Stimulated activated memory B cell treated with anti-CD40 and anti-IgM and Interleukin-4, amounts not matched to agents 10 μg/mL and 1 μg/mL and 100 μg/mL, for 72 hours (primary cell): ENCODE data around the gene APBB2.

Experiments
- ATAC-seq: fragments of 150-1000 bp; cut with Tn5 transposase; 2 replicates; pipeline ENCODE4 v1.10.0; 2021
- H3K27ac Mint-ChIP-seq: one replicate; pipeline ENCODE4 v1.8.0; 2022; ENCODE audit warnings: mild to moderate bottlenecking, mixed read lengths
- H3K27me3 Mint-ChIP-seq: one replicate; pipeline ENCODE4 v1.8.0; 2022; ENCODE audit warnings: mixed read lengths
- H3K36me3 Mint-ChIP-seq: one replicate; pipeline ENCODE4 v1.8.0; 2022; ENCODE audit warnings: mixed read lengths
- H3K4me1 Mint-ChIP-seq: one replicate; pipeline ENCODE4 v1.8.0; 2022; ENCODE audit warnings: mixed read lengths
- H3K4me3 Mint-ChIP-seq: one replicate; pipeline ENCODE4 v1.8.0; 2022; ENCODE audit warnings: mild to moderate bottlenecking, moderate library complexity, mixed read lengths
- H3K9me3 Mint-ChIP-seq: one replicate; pipeline ENCODE4 v1.8.0; 2022; ENCODE audit warnings: mixed read lengths

Gene APBB2

GRCh38 chr4:41221850-41222645 is 7.7 kb upstream of the APBB2 start:
- Mint-ChIP-seq H3K4me1 (peaks cover under 1% of the 10 kb centered on the region), H3K36me3 (no peaks in the 10 kb centered on the region), H3K27ac (no peak overlapping the region), H3K27me3 (peaks cover 43% of the 10 kb centered on the region), H3K4me3 (no peak overlapping the region), H3K9me3 (peaks cover 2% of the 10 kb centered on the region)
- ATAC-seq, result no peak

DNA sequence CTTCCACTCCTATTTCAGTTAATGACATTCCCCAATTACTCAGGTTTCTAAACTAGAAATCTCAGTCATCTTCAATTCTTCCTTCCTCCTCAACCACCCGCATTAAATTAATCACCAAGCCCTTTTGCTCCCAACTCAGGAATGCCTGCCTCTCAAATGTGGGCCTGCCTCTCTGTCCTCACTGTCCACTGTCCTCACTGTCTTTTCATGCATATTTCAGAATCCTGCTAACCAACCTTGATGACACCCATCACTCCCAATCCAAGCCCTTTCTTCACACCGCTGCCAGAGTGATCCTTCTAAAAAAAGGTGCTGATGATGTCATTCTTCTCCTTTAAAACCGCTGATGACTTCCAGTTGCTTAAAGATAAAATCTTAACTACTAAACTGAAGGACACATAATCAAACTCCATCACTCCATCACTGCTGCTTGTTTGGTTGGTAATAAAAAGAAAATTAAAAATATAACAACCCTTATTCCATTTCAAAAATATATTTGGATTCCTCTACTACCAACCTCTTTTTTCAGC is 5.1 kb upstream of the APBB2 start:
- Mint-ChIP-seq H3K4me1 (peaks cover 7% of the 10 kb centered on the region), H3K27ac (no peak overlapping the region), H3K4me3 (no peak overlapping the region), H3K36me3 (no peaks in the 10 kb centered on the region), H3K9me3 (peaks cover 2% of the 10 kb centered on the region), H3K27me3 (peaks cover 67% of the 10 kb centered on the region)
- ATAC-seq, result no peak

DNA sequence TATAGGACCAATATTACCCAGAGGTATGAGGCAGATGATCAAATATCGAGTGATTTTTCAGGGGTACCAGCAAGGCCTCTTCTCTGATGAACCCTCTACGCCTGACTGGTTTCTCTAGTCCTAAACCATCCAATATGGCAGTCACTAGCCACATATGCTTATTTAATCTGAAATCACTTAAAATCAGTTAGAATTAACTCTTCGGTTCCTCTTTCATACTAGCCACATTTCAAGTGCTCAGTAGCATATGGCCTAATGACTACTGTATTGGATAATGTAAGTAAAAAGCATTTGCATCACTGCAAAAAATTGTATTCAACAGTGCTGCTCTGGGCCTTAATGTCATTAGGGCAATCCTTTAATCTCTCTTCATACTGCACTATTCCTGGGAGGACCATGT is 4.4 kb upstream of the APBB2 start:
- Mint-ChIP-seq H3K4me3 (no peak overlapping the region), H3K9me3 (peaks cover 2% of the 10 kb centered on the region), H3K4me1 (peaks cover 10% of the 10 kb centered on the region), H3K27me3 (peaks cover 71% of the 10 kb centered on the region), H3K27ac (no peak overlapping the region), H3K36me3 (no peaks in the 10 kb centered on the region)
- no peak for ATAC-seq

GRCh38 chr4:41217374-41217773 is 3.0 kb upstream of the APBB2 start:
- no peak for ATAC-seq
- Mint-ChIP-seq H3K27me3 (peaks cover 80% of the 10 kb centered on the region), H3K27ac (no peak overlapping the region), H3K9me3 (peaks cover 2% of the 10 kb centered on the region), H3K4me3 (no peak overlapping the region), H3K4me1 (peaks cover 18% of the 10 kb centered on the region), H3K36me3 (no peaks in the 10 kb centered on the region)

DNA sequence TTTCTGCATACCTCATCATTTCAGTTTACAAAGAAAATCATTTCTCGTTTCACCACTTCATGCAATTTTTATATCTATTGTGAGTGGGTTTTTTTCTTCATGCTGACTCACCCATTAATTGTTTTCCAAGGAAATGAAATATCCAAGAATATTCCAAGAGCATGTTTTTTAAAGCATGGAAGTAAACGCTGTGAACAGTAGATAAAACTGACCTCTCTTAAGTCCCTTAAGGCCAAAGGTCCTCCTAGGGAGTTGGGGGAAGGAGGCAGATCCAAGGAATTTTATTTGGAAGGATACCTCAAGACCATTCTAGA is 2.6 kb upstream of the APBB2 start:
- peaks cover 2% of the 10 kb centered on the region for H3K9me3 Mint-ChIP-seq
- H3K36me3 Mint-ChIP-seq, result no peaks in the 10 kb centered on the region
- ATAC-seq, result no peak

DNA sequence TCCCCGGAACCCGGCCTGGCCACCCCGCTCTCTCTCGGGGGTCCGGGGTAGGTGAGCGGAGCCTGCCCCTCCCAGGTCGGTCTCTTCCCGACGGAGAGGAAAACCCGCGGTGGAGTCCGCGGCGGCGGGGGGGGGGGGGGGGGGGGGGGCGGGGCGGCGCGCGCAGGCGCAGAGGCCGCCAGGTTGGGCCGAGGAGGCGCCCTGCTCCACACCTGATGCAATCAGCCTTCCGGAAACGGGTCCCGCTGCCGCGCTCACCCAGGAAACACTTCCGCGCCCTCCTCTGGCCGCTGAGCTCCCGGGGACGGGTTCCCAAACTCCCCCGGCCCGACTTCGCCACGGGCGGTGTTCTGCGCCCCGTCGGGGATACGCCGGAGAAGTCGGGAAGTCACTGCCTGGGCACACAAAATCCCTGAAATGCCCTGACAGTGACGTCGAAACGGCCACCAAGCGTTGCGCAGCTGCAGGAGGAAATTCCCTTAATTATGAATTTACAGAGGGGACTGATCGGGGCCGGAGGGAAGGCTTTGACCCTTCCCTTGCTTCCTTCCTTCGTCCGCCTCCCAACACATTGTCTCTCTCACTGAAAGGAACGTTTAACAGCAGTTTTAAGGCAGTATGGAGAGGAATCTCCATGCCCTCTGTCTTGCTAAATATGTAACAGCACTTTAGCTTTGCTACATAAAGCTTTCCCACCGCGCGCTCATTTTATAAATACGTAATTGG is 2.1 kb upstream of the APBB2 start:
- peaks cover 89% of the 10 kb centered on the region for H3K27me3 Mint-ChIP-seq
- H3K4me1 Mint-ChIP-seq, result peaks cover 18% of the 10 kb centered on the region
- ATAC-seq, result no peak
- peaks cover 2% of the 10 kb centered on the region for H3K9me3 Mint-ChIP-seq
- peak overlapping the region; percentile 71 for H3K4me3 Mint-ChIP-seq
- H3K27ac Mint-ChIP-seq, result no peak overlapping the region
- H3K36me3 Mint-ChIP-seq, result no peaks in the 10 kb centered on the region

More for the DNA sequence above, 2.6 kb upstream of the APBB2 start:
- no peak overlapping the region for H3K27ac Mint-ChIP-seq
- H3K27me3 Mint-ChIP-seq, result peaks cover 84% of the 10 kb centered on the region
- peak overlapping the region; percentile 71 for H3K4me3 Mint-ChIP-seq
- peaks cover 18% of the 10 kb centered on the region for H3K4me1 Mint-ChIP-seq

DNA sequence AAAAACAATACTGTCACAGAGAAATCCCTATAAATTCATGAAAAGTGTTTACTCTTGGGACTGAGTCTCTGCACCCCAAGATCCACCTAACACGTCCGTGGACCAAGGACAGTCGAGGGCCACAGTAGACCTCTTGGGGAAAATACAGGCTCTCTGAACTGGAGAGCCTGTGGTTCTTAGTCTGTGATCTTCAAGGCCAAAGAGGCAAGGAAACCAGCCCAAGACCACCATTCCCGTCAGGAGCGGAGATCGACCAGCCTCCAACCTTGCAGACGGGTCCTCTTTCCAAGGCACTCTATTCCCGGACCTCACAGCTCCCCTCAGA is 1.6 kb upstream of the APBB2 start:
- H3K27me3 Mint-ChIP-seq, result peaks cover 83% of the 10 kb centered on the region
- H3K36me3 Mint-ChIP-seq, result no peaks in the 10 kb centered on the region
- no peak overlapping the region for H3K27ac Mint-ChIP-seq
- peaks cover 18% of the 10 kb centered on the region for H3K4me1 Mint-ChIP-seq
- H3K4me3 Mint-ChIP-seq, result peak overlapping the region; percentile 71
- ATAC-seq, result no peak
- peaks cover 2% of the 10 kb centered on the region for H3K9me3 Mint-ChIP-seq

GRCh38 chr4:41215155-41215554 is 813 bp upstream of the APBB2 start:
- H3K4me1 Mint-ChIP-seq, result peaks cover 18% of the 10 kb centered on the region
- no peak overlapping the region for H3K27ac Mint-ChIP-seq
- H3K27me3 Mint-ChIP-seq, result peaks cover 76% of the 10 kb centered on the region
- H3K9me3 Mint-ChIP-seq, result peaks cover 2% of the 10 kb centered on the region
- no peaks in the 10 kb centered on the region for H3K36me3 Mint-ChIP-seq
- peak overlapping the region; percentile 58 for H3K4me3 Mint-ChIP-seq
- no peak for ATAC-seq

- H3K27ac Mint-ChIP-seq, result no peak overlapping the region
- ATAC-seq, result no peak
- H3K9me3 Mint-ChIP-seq, result peaks cover 2% of the 10 kb centered on the region
- peaks cover 18% of the 10 kb centered on the region for H3K4me1 Mint-ChIP-seq
- H3K27me3 Mint-ChIP-seq, result peaks cover 72% of the 10 kb centered on the region
- peak overlapping the region; percentile 58 for H3K4me3 Mint-ChIP-seq
- no peaks in the 10 kb centered on the region for H3K36me3 Mint-ChIP-seq
Observed at GRCh38 chr4:41214825-41215146, 444 bp upstream of the APBB2 start.

DNA sequence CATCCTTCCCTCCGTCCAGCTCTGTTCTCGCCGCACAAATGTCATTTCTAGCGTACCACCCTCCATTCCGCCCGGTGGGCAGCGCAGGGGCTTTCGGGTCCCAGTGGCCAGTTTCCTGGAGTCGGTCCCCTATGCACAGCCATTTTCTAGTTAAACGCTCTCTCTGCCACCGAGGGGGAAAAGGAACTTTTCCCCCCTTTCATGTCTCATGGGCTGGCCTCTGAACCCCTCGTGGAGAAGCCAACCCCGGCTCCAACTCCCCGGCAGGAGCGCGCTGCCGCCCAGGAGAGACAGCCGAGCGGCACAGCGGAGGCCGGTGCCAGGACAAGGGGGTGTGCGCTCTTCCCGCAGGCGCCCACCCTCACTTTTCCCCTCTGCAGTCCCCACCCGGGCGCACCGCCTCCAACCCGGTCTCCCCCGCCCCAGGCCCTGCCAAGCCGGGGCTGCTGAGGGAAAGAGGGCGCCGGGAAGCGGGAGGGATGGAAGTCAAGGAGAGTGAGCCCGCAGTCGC is 662 bp downstream of the APBB2 start:
- peak; percentile 6 for ATAC-seq
- H3K36me3 Mint-ChIP-seq, result no peaks in the 10 kb centered on the region
- H3K4me3 Mint-ChIP-seq, result peak overlapping the region; percentile 71
- H3K9me3 Mint-ChIP-seq, result no peaks in the 10 kb centered on the region
- H3K27me3 Mint-ChIP-seq, result peaks cover 70% of the 10 kb centered on the region
- H3K4me1 Mint-ChIP-seq, result peaks cover 18% of the 10 kb centered on the region
- no peak overlapping the region for H3K27ac Mint-ChIP-seq

GRCh38 chr4:41212616-41213203 is 1.6 kb downstream of the APBB2 start:
- no peak for ATAC-seq
- no peak overlapping the region for H3K27ac Mint-ChIP-seq
- no peaks in the 10 kb centered on the region for H3K36me3 Mint-ChIP-seq
- H3K27me3 Mint-ChIP-seq, result peaks cover 79% of the 10 kb centered on the region
- no peaks in the 10 kb centered on the region for H3K9me3 Mint-ChIP-seq
- peaks cover 18% of the 10 kb centered on the region for H3K4me1 Mint-ChIP-seq
- H3K4me3 Mint-ChIP-seq, result no peak overlapping the region

DNA sequence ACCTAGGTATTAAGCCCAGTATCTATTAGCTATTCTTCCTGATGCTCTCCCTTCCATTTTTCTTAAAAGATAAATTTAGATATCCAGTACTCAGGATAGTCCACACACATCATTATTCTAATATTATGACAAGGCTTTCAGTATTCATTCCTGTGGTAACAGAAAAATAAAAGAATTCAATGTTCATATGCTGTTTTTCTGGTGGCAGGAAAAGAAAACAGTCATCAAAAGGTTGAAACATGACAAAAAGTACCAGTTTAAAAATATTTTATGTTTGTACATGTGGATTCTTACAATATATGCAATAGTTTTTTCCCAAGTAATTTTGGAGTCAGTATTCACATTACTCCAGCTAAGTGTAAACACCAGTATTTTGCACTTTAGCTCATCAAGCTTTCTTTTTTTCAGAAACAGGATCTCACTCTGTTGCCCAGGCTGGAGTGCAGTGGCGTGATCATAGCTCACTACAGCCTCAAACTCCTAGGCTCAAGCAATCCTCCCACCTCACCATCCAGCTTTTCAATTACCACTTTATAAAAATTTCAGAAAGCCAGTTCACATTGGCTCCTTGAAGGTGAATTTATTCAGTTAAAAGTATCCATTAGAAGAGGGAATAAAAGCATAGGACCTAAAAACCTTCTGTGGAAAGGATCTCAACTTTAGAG is 2.3 kb downstream of the APBB2 start:
- Mint-ChIP-seq H3K27ac (no peak overlapping the region), H3K36me3 (no peaks in the 10 kb centered on the region), H3K4me1 (peaks cover 18% of the 10 kb centered on the region), H3K9me3 (no peaks in the 10 kb centered on the region), H3K4me3 (no peak overlapping the region), H3K27me3 (peaks cover 76% of the 10 kb centered on the region)
- ATAC-seq, result no peak

- H3K4me3 Mint-ChIP-seq, result no peak overlapping the region
- no peaks in the 10 kb centered on the region for H3K9me3 Mint-ChIP-seq
- peaks cover 11% of the 10 kb centered on the region for H3K4me1 Mint-ChIP-seq
- H3K27ac Mint-ChIP-seq, result no peak overlapping the region
- H3K36me3 Mint-ChIP-seq, result no peaks in the 10 kb centered on the region
- H3K27me3 Mint-ChIP-seq, result peaks cover 54% of the 10 kb centered on the region
- ATAC-seq, result no peak
Observed at GRCh38 chr4:41209901-41210300, 4.4 kb downstream of the APBB2 start.

DNA sequence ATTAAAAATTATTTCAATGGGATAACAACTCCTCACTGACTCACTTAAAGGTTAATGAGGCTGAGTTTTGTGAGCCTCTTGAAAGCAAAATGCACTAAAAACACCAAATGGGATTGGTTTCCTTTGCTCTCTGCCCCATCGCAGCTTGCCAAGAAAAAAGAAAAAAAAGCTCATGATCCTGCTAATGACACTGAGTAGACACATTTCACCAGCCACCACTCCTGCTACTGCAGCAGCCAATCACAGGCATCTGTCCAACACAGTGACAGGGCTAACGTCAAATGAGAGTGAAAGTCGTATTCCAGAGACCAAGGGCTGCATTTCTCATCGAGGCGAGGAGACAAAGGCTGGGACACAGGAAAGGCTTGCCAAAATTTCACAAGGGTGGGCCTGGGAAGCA is 5.2 kb downstream of the APBB2 start:
- Mint-ChIP-seq H3K36me3 (no peaks in the 10 kb centered on the region), H3K4me1 (peaks cover 11% of the 10 kb centered on the region), H3K9me3 (no peaks in the 10 kb centered on the region), H3K27me3 (peaks cover 47% of the 10 kb centered on the region), H3K4me3 (no peak overlapping the region), H3K27ac (no peak overlapping the region)
- ATAC-seq, result no peak

DNA sequence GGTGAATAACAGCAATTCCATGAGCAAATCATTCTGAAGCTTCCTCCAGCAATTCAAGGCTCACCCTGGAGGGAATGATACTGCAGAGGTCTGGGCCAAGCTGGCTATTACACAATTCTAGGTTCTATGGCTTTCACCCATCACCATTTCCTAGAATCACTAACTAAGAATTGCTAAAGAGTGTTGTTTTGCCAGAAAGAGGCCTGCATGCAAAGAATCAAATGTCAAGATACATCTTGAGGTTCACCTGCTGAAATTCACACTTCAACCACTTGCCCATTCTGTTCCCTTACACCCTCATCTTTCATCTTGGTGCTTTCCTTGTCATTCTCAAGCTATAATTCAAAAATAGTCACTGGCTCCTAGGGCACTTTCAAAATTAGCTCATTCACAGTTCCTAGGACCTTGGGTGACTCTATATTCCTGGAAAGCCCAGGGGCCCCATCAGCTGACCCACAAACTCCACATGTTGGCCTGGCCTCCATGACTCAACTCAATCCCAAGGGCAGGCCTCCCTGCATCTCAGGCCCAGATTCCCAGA is 7.0 kb downstream of the APBB2 start:
- H3K4me3 Mint-ChIP-seq, result no peak overlapping the region
- H3K9me3 Mint-ChIP-seq, result no peaks in the 10 kb centered on the region
- peaks cover 32% of the 10 kb centered on the region for H3K27me3 Mint-ChIP-seq
- no peaks in the 10 kb centered on the region for H3K36me3 Mint-ChIP-seq
- no peak for ATAC-seq
- H3K27ac Mint-ChIP-seq, result no peak overlapping the region
- no peaks in the 10 kb centered on the region for H3K4me1 Mint-ChIP-seq
